DND-41 (cell line): ENCODE results near the gene DNMBP.

Experiments used
- EZH2 ChIP-seq: IDR thresholded peaks from 3 replicates; pipeline ENCODE4 v1.6.1; 2012; ENCODE audit warnings: borderline replicate concordance, low read depth, mild to moderate bottlenecking, moderate library complexity, low read length, inconsistent platforms; ENCODE audit not compliant: severe bottlenecking
- TF ChIP-seq, protein P1 (sequence below): IDR thresholded peaks from 2 replicates; pipeline ENCODE4 v1.5.1; 2012; ENCODE audit warnings: borderline replicate concordance, low read length, moderate library complexity, mild to moderate bottlenecking; ENCODE audit not compliant: poor library complexity, severe bottlenecking; ENCODE audit errors: extremely low read depth

DNA sequence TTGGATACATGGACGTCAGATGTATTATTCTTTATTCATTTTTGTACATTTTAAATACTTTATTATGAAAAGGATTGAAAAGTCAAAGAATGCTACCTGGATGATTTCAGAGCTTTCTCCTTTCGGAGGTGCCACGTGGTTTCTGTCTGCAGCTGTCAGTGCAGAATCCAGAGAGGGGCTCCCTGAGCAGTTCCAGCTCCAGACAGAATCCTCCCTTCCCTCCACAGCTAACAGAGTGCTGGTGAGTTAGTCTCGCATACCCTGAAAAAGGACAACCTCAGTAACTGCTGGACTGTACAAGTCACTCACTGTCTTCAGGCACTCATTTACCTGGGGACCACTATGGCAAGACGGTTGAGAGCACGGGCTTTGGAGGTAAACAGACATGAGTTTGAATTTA lies 10.9 kb downstream of the DNMBP start:
- TF ChIP-seq, protein P1, sequence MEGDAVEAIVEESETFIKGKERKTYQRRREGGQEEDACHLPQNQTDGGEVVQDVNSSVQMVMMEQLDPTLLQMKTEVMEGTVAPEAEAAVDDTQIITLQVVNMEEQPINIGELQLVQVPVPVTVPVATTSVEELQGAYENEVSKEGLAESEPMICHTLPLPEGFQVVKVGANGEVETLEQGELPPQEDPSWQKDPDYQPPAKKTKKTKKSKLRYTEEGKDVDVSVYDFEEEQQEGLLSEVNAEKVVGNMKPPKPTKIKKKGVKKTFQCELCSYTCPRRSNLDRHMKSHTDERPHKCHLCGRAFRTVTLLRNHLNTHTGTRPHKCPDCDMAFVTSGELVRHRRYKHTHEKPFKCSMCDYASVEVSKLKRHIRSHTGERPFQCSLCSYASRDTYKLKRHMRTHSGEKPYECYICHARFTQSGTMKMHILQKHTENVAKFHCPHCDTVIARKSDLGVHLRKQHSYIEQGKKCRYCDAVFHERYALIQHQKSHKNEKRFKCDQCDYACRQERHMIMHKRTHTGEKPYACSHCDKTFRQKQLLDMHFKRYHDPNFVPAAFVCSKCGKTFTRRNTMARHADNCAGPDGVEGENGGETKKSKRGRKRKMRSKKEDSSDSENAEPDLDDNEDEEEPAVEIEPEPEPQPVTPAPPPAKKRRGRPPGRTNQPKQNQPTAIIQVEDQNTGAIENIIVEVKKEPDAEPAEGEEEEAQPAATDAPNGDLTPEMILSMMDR = no peak
- TF ChIP-seq EZH2 = no peak
